Liver (tissue), 3 donors: ENCODE measurements around the gene TDO2.

ENCODE experiments used
- MAX ChIP-seq: IDR thresholded peaks from 2 replicates; pipeline ENCODE4 v1.6.1; 2016; ENCODE audit warnings: antibody characterized with exemption
- RAD21 ChIP-seq, 2 donors: IDR thresholded peaks; 2 replicates each; pipeline ENCODE4 v1.6.1; 2016; ENCODE audit warnings: antibody characterized with exemption in 2 of 2, mild to moderate bottlenecking in 2 of 2
- REST ChIP-seq: IDR thresholded peaks from 2 replicates; pipeline ENCODE4 v1.6.1; 2016; ENCODE audit warnings: antibody characterized with exemption, mild to moderate bottlenecking
- TAF1 ChIP-seq: conservative IDR thresholded peaks from 2 replicates; pipeline ENCODE4 v1.6.1; 2016; ENCODE audit warnings: antibody characterized with exemption, mild to moderate bottlenecking
- TF ChIP-seq, protein P1 (sequence below): fragments of 150-350 bp; IDR thresholded peaks from 2 replicates; pipeline ENCODE4 v1.5.1; 2017; ENCODE audit warnings: improper control_type of control experiment, low read depth, low read length; ENCODE audit not compliant: missing input control
- donor health status: healthy.
- donor health status: healthy.

DNA sequence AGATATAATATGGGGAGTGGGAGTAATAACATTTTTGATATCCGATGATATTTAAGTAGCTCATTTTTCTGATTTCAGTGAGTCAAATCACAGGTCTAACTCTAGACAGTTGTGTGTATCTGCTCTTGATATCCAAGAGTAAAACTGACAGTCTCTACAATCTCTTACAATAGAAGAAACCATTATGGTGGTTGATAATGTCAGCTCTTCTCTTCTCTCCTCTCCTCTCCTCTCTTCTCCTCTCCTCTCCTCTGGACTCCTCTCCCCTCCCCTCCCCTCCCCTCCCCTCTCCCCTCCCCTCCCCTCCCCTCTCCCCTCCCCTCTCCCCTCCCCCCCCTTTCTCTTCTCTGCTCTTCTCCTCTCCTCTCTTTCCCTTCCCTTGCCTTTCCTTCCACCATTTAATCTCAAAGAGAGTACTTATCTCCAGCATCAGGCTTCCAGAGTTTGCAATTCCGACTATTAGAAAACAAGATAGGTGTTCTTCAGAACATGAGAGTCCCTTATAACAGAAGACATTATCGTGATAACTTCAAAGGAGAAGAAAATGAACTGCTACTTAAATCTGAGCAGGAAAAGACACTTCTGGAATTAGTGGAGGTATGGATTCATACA is 6.2 kb downstream of the TDO2 start:
- TF ChIP-seq, protein P1, sequence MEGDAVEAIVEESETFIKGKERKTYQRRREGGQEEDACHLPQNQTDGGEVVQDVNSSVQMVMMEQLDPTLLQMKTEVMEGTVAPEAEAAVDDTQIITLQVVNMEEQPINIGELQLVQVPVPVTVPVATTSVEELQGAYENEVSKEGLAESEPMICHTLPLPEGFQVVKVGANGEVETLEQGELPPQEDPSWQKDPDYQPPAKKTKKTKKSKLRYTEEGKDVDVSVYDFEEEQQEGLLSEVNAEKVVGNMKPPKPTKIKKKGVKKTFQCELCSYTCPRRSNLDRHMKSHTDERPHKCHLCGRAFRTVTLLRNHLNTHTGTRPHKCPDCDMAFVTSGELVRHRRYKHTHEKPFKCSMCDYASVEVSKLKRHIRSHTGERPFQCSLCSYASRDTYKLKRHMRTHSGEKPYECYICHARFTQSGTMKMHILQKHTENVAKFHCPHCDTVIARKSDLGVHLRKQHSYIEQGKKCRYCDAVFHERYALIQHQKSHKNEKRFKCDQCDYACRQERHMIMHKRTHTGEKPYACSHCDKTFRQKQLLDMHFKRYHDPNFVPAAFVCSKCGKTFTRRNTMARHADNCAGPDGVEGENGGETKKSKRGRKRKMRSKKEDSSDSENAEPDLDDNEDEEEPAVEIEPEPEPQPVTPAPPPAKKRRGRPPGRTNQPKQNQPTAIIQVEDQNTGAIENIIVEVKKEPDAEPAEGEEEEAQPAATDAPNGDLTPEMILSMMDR: no peak
- TF ChIP-seq RAD21 (IDR thresholded peaks at IDR 0.05) (no peak), REST (no peak), MAX (no peak), TAF1 (no peak)
